Measurements from ENCODE around the gene GABRG3. TPM values are rescaled to one million over a fixed set of nuclear protein-coding genes. Genes with fewer than 3 reads are reported as not detected.

The GABRG3 gene
- total RNA-seq, 1 experiment from 2014 or later: not detected

DNA sequence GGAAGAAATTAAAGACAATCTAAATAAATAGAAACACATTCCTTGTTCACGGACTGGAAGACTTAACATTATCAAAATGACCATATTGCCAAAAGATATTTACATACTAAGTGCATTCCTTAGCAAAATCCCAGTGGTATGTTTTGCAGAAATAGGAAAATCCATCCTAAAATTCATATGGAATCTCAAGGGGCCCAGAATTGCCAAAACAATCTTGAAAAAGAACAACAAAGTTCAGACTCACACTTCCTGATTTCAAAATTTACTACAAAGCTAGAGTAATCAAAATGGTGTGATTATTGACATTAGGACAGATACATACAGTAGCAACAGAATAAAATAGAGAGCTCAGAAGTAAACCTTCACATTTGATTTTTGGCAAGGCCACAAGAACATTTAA, 612.7 kb downstream of the GABRG3 start:
- Histone ChIP-seq H3K27ac (ENCODE audit: low read depth, low read length) (no peak overlapping the region), H4K20me1 (ENCODE audit: insufficient read depth) (no peaks in the 10 kb centered on the region), H3K27me3 (ENCODE audit: insufficient read depth, low read length) (no peaks in the 10 kb centered on the region), H2AFZ (ENCODE audit: low read depth, low read length, poor library complexity, severe bottlenecking) (no peak overlapping the region), H3K9ac (ENCODE audit: low read length) (no peak overlapping the region), H3K36me3 (ENCODE audit: control insufficient read depth in 1 of 2, insufficient read depth in 2 of 2, low read length in 2 of 2) (no peaks in the 10 kb centered on the region), H3K4me3 (replicated peaks in 1 of 2; ENCODE audit: low read depth in 1 of 2, low read length in 2 of 2) (no peak overlapping the region), H3K4me2 (ENCODE audit: low read length) (no peak overlapping the region), H3K9me2 (ENCODE audit: insufficient read depth) (no peaks in the 10 kb centered on the region), H3K79me2 (ENCODE audit: insufficient read depth, low read length) (no peaks in the 10 kb centered on the region), H3K4me1 (ENCODE audit: control insufficient read depth in 1 of 2, insufficient read depth in 2 of 2, low read length in 2 of 2) (no peaks in the 10 kb centered on the region), H3K9me3 (ENCODE audit: control insufficient read depth in 1 of 2, insufficient read depth in 1 of 2, low read depth in 1 of 2, low read length in 2 of 2) (peaks cover 16 to 45% of the 10 kb centered on the region in 2 experiments; a peak in 3 of 4 replicates)
- intact Hi-C loops (cut with micrococcal nuclease): no loop called here
- DNase-seq (ENCODE audit: low read depth, low spot score): no peak
- POLR2A ChIA-PET: no interaction called here
- RAD21 ChIA-PET (ENCODE audit: low non-redundant PET in 1 of 2, low total read pairs in 2 of 2, uncharacterized antibody in 2 of 2, unreplicated experiment in 2 of 2): no interaction called here
- CTCF ChIA-PET: no interaction called here
- TF ChIP-seq YY1 (IDR thresholded peaks at IDR 0.05; ENCODE audit: extremely low read depth, insufficient replicate concordance, low read depth, low read length) (no peak), ZFX (IDR thresholded peaks at IDR 0.05) (no peak), CBX3 (IDR thresholded peaks at IDR 0.05; ENCODE audit: low read depth) (no peak), SP1 (IDR thresholded peaks at IDR 0.05; ENCODE audit: low read depth) (no peak), CEBPB (IDR thresholded peaks at IDR 0.05; ENCODE audit: low read depth) (no peak), EGR1 (IDR thresholded peaks at IDR 0.05; ENCODE audit: low read depth) (no peak), JUND (IDR thresholded peaks at IDR 0.05) (no peak), RAD21 (IDR thresholded peaks at IDR 0.05; ENCODE audit: low read depth) (no peak), POLR2AphosphoS5 (IDR thresholded peaks at IDR 0.05; ENCODE audit: low read depth, low read length) (no peak), MAX (IDR thresholded peaks at IDR 0.05) (no peak), ZNF274 (IDR thresholded peaks at IDR 0.05; ENCODE audit: low read depth, low read length) (no peak), EZH2phosphoT487 (IDR thresholded peaks at IDR 0.05; ENCODE audit: borderline replicate concordance) (no peak), EZH2 (IDR thresholded peaks at IDR 0.05) (no peak), SRF (IDR thresholded peaks at IDR 0.05; ENCODE audit: low read depth) (no peak)
- no TSS peak for BruUV-seq (replicated peaks)
- no peak for ATAC-seq

Data from HCT116 (cell line).